Globus pallidus (tissue), 1 donor: ENCODE results near the gene TBX19.

Source experiments
- DNase-seq: peaks from one replicate; pipeline ENCODE4 v3.0.0-alpha.2; 2015; ENCODE audit warnings: low spot score

Gene TBX19

GRCh38 chr1:168360151-168361021 is 79.7 kb downstream of the TBX19 start:
- no peak for DNase-seq

DNA sequence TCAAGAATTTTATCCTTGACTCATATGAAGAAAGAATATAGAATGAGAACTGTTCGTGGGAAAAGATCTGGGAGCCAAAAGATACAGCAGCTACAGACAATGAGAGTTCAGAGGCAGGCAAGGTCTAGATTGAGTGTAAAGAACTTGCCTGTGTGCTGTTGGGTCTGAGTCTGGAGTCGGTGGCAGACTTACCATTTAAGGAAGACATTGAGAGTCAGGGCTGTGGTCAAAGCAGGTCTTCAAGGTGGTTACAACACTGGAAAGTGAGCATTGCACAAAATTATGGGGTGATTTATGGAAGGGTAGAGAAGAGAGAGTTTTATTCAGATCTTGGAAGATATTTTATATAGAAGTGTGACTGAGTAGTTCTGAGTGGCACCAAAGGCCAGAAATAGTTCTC is 80.6 kb downstream of the TBX19 start:
- no peak for DNase-seq

DNA sequence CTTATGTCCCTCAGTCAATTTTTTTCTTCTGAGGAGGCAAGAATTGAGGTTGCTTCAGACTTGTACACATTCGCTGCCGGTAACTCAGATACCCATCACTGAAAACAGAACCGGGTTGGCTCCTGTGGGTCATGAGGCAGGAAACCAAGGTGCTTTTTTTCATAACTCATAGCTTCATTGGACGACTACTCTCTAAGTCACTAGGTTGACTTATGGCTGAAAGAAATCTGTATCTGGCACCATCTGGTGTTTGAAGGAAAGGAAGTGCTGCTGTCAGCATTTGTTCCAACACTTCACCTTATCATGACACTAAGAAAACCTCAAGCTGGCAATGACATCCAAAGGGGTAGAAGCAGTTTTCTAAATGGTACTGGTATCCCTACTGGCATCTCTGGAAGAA is 82.3 kb downstream of the TBX19 start:
- DNase-seq, result no peak
